B cell (primary cell): ENCODE results near the gene CCDC17. TPM values are rescaled to one million over a fixed set of nuclear protein-coding genes. Genes with fewer than 3 reads are reported as not detected.

Source experiments
- ATAC-seq: fragments of 200-7000 bp; cut with Tn5 transposase; one replicate; pipeline ENCODE4 v1.10.0; 2021; ENCODE audit warnings: low read depth, mild to moderate bottlenecking, moderate number of reproducible peaks, moderate library complexity
- CTCF ChIA-PET: fragments of 350-600 bp; sonication (Branson Sonifier 250); formaldehyde crosslinking; loops from one replicate; lab custom pipeline; 2021; ENCODE audit warnings: antibody characterized with exemption, inconsistent platforms; lab: Charles Lee
- POLR2A ChIA-PET: fragments of 350-600 bp; sonication (Branson Sonifier 250); formaldehyde crosslinking; loops from one replicate; lab custom pipeline; 2021; ENCODE audit warnings: antibody characterized with exemption; lab: Charles Lee
- DNase-seq: peaks from one replicate; pipeline ENCODE4 v3.0.0; 2013
- H2AFZ ChIP-seq: 2 replicates; pipeline ENCODE4 v1.6.1; 2012; ENCODE audit warnings: mild to moderate bottlenecking, low read depth, low read length; ENCODE audit not compliant: insufficient read depth, poor library complexity, severe bottlenecking
- H3K27ac ChIP-seq, 2 donors: 1 replicate in 1 of 2; 2 replicates in 1 of 2; pipeline ENCODE4 v1.5.1; 2012 to 2013; ENCODE audit warnings: low read length in 2 of 2, mild to moderate bottlenecking in 2 of 2, moderate library complexity in 1 of 2
- H3K27me3 ChIP-seq, 4 experiments: fragments of 200-600 bp in 1 of 4; sonication (generic) in 1 of 4; replicated peaks in 1 of 4; 1 replicate in 2 of 4; 2 replicates in 2 of 4; pipeline versions ENCODE4 v1.6.1 to v1.7.0; 2013 to 2016; ENCODE audit warnings: low read length in 3 of 4, mild to moderate bottlenecking in 2 of 4, mixed read lengths in 1 of 4, moderate library complexity in 1 of 4; ENCODE audit not compliant: insufficient read depth in 4 of 4, control insufficient read depth in 3 of 4; ENCODE audit errors: control extremely low read depth in 1 of 4
- H3K36me3 ChIP-seq, 2 experiments: replicated peaks in 1 of 2; 1 replicate in 1 of 2; 2 replicates in 1 of 2; pipeline versions ENCODE4 v1.6.1 to v1.7.1; 2013; ENCODE audit warnings: low read length in 1 of 2; ENCODE audit not compliant: insufficient read depth in 2 of 2, control insufficient read depth in 1 of 2; ENCODE audit errors: control extremely low read depth in 1 of 2, extremely low read depth in 1 of 2
- H3K4me1 ChIP-seq, 2 donors: fragments of 200-600 bp in 1 of 2; sonication (generic) in 1 of 2; 1 replicate in 1 of 2; 2 replicates in 1 of 2; pipeline versions ENCODE4 v1.5.1 to v1.6.1; 2013 to 2017; ENCODE audit warnings: low read length in 2 of 2; ENCODE audit not compliant: control insufficient read depth in 2 of 2, insufficient read depth in 2 of 2
- H3K4me2 ChIP-seq: replicated peaks from 2 replicates; pipeline ENCODE3; 2012; ENCODE audit warnings: mild to moderate bottlenecking, low read depth, low read length; ENCODE audit not compliant: poor library complexity, severe bottlenecking
- H3K4me3 ChIP-seq, 5 experiments: fragments of 200-600 bp in 1 of 5; sonication (generic) in 1 of 5; 1 replicate in 3 of 5; 2 replicates in 2 of 5; pipeline versions ENCODE4 v1.5.1 to v1.7.0; 2011 to 2016; ENCODE audit warnings: low read length in 4 of 5, mild to moderate bottlenecking in 4 of 5, low read depth in 2 of 5, control low read depth in 1 of 5, moderate library complexity in 1 of 5; ENCODE audit not compliant: insufficient read depth in 1 of 5; ENCODE audit errors: control extremely low read depth in 1 of 5, extremely low read depth in 1 of 5
- H3K79me2 ChIP-seq: fragments of 200-600 bp; sonication (generic); one replicate; pipeline ENCODE4 v1.6.0; 2016; ENCODE audit warnings: low read length; ENCODE audit not compliant: control insufficient read depth, insufficient read depth
- H3K9ac ChIP-seq: fragments of 200-600 bp; sonication (generic); 2 replicates; pipeline ENCODE4 v1.6.1; 2017; ENCODE audit warnings: mild to moderate bottlenecking, low read length, moderate library complexity
- H3K9me3 ChIP-seq, 3 donors: one replicate each; pipeline versions ENCODE4 v1.6.1 to v1.7.1; 2013; ENCODE audit warnings: low read length in 2 of 3; ENCODE audit not compliant: control insufficient read depth in 2 of 3, insufficient read depth in 1 of 3; ENCODE audit errors: control extremely low read depth in 1 of 3
- H4K20me1 ChIP-seq: 2 replicates; pipeline ENCODE4 v1.6.0; 2012; ENCODE audit warnings: mild to moderate bottlenecking, low read length; ENCODE audit not compliant: insufficient read depth, control insufficient read depth, poor library complexity, severe bottlenecking
- H3K27ac Mint-ChIP-seq: one replicate; pipeline ENCODE4 v1.8.0; 2021; ENCODE audit warnings: mixed read lengths
- H3K27me3 Mint-ChIP-seq: one replicate; pipeline ENCODE4 v1.8.0; 2021; ENCODE audit warnings: mixed read lengths
- H3K4me1 Mint-ChIP-seq: one replicate; pipeline ENCODE4 v1.8.0; 2021; ENCODE audit warnings: mixed read lengths
- H3K4me3 Mint-ChIP-seq: one replicate; pipeline ENCODE4 v1.8.0; 2021; ENCODE audit warnings: mixed read lengths
- H3K9me3 Mint-ChIP-seq: one replicate; pipeline ENCODE4 v1.8.0; 2022; ENCODE audit warnings: mixed read lengths; ENCODE audit not compliant: insufficient read depth
- CTCF ChIP-seq: fragments of 200-600 bp; IDR thresholded peaks from one replicate; pipeline ENCODE4 v1.8.0; 2022; ENCODE audit warnings: antibody characterized with exemption, mild to moderate bottlenecking
- EZH2 ChIP-seq: IDR thresholded peaks from 2 replicates; pipeline ENCODE4 v1.6.1; 2012; ENCODE audit warnings: borderline replicate concordance, low read depth, mild to moderate bottlenecking, moderate library complexity, low read length; ENCODE audit not compliant: insufficient read depth, poor library complexity, severe bottlenecking
- WGBS: methylation state at CpG from one replicate; pipeline ENCODE4 v1.1.5; 2013; ENCODE audit warnings: missing lambda C conversion rate; ENCODE audit not compliant: insufficient coverage; 5-methylcytosine and 5-hydroxymethylcytosine counted together
- intact Hi-C: fragments of 100-400 bp; cut with micrococcal nuclease; formaldehyde crosslinking; loops from one replicate; pipeline ENCODE4 v1.10.0; 2022
- polyA plus RNA-seq: library from polyadenylated mRNA; depleted of rRNA; stranded (reverse); fragments of >200 nt; gene quantifications from 2 replicates; pipeline ENCODE4 v1.2.3, GENCODE V29; 2012
- total RNA-seq, 2 donors: library from RNA; stranded (reverse); fragments of 120-200 nt in 1 of 2; gene quantifications; 1 replicate in 1 of 2; 2 replicates in 1 of 2; pipeline versions ENCODE4 v1.2.3 to v1.2.4, GENCODE V29; 2013 to 2022

Gene CCDC17
- total and polyA plus RNA-seq, 2 donors (not counting 1 experiment from before 2014, with no cell fraction given), result 2.9 to 8.2 TPM

DNA sequence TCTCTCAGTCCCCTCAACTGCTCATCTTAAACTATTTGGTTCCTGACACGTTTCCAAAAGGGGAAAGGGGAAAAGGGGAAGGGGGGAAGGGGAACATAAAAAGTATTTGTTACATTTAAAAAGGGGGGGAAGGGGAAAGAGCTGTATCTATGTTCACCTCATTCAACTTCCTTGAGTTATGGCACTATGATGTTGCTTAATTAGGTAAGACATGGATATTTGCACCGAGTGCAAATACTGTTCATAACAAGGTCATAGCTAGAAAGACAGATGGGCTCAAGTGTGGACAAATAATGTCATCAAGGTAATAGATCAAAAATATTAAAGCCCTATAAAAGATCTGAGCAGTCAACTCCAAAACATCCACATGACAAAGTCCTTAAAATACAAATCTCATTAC, 36.5 kb upstream of the CCDC17 start:
- Histone ChIP-seq H3K4me2 (no peak overlapping the region), H3K36me3 (peaks cover 6 to 55% of the 10 kb centered on the region in 2 experiments), H3K79me2 (peaks cover 69% of the 10 kb centered on the region), H4K20me1 (peaks cover 63% of the 10 kb centered on the region), H3K4me1 (no peaks in the 10 kb centered on the region), H3K9ac (no peak overlapping the region), H3K27ac (no peak overlapping the region), H2AFZ (no peak overlapping the region), H3K4me3 (no peak overlapping the region), H3K9me3 (no peaks in the 10 kb centered on the region), H3K27me3 (no peaks in the 10 kb centered on the region)
- no peak for TF ChIP-seq EZH2
- DNase-seq (no peak), ATAC-seq (no peak)
- Mint-ChIP-seq H3K27me3 (no peaks in the 10 kb centered on the region), H3K4me1 (peaks cover 11% of the 10 kb centered on the region), H3K9me3 (no peaks in the 10 kb centered on the region), H3K27ac (no peak overlapping the region), H3K4me3 (no peak overlapping the region)
- POLR2A ChIA-PET, result interaction anchor here (0.6 kb wide), 1 partner anchor 155 kb away, joined by 4 read pairs; no protein-coding TSS in a partner anchor
- CTCF ChIA-PET, result no interaction called here
- no CpG with 5 or more reads among the region's 2 CpGs for WGBS
- intact Hi-C loops, result no loop called here

DNA sequence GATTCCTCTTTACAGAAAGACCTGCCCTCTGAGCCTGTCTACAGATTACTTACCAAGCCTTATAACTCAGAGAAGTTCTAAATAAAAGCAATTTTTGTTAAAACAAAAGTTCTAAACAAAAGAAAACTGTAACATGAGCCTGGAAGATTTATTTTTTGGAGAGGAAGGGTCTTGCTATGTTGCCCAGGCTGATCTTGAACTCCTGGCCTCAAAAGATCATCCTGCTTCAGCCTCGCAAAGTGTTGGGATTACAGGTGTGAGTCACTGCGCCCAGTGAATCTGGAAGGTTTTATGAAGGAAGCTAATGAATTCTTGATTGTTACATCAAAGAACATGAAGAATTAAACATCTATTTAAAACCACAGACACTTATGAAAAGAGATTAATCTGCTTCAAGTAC, 35.4 kb upstream of the CCDC17 start:
- ATAC-seq (no peak), DNase-seq (no peak)
- CTCF ChIA-PET, result interaction anchor here (0.6 kb wide), 1 partner anchor 12 kb away, joined by 6 read pairs; no protein-coding TSS in a partner anchor
- Histone ChIP-seq H3K79me2 (peaks cover 63% of the 10 kb centered on the region), H3K9me3 (no peaks in the 10 kb centered on the region), H3K27ac (no peak overlapping the region), H3K4me2 (no peak overlapping the region), H3K36me3 (peaks cover 6 to 66% of the 10 kb centered on the region in 2 experiments), H3K9ac (no peak overlapping the region), H3K4me3 (no peak overlapping the region), H2AFZ (no peak overlapping the region), H3K27me3 (no peaks in the 10 kb centered on the region), H3K4me1 (no peaks in the 10 kb centered on the region), H4K20me1 (peaks cover 53% of the 10 kb centered on the region)
- peaks cover 8% of the 10 kb centered on the region for H3K4me1 Mint-ChIP-seq
- no peak overlapping the region for H3K27ac Mint-ChIP-seq
- POLR2A ChIA-PET, result no interaction called here
- no peaks in the 10 kb centered on the region for H3K27me3 Mint-ChIP-seq
- no peaks in the 10 kb centered on the region for H3K9me3 Mint-ChIP-seq
- TF ChIP-seq CTCF (no peak), EZH2 (no peak)
- intact Hi-C loops, result no loop called here
- WGBS, result 100% methylated on average over 1 of the region's 2 CpGs
- no peak overlapping the region for H3K4me3 Mint-ChIP-seq
